RPMI7951 (cell line): ENCODE measurements around the gene RTN4RL1. TPM values are rescaled to one million over a fixed set of nuclear protein-coding genes. Genes with fewer than 3 reads are reported as not detected.

ENCODE experiments used
- DNase-seq: peaks from one replicate; pipeline ENCODE4 v3.0.0-alpha.2; 2012; ENCODE audit warnings: low read depth
- total RNA-seq: library from RNA; depleted of rRNA; stranded (reverse); fragments of >200 nt; shearing (Covaris generic); gene quantifications from 2 replicates; pipeline ENCODE4 v1.2.3, GENCODE V29; 2014

The RTN4RL1 gene
- total RNA-seq, 1 experiment from 2014 or later: 7.6 TPM

DNA sequence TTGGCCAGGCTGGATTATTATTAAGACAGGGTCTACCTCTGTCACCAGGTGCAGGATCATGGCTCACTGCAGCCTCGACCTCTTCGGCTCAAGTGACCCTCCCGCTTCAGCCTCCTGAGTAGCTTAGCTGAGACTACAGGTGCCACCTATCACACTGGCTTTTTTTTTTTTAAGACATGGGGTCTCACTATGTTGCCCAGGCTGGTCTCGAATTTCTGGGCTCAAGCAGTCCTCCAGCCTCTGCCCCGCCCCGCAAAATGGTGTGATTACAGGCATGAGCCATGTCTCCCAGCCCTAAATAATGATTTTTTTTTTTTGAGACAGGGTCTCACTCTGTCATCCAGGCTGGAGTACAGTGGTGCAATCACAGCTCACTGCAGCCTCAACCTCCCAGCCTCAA, 22.5 kb upstream of the RTN4RL1 start:
- no peak for DNase-seq

GRCh38 chr17:2044263-2044894, 19.2 kb upstream of the RTN4RL1 start:
- no peak for DNase-seq

DNA sequence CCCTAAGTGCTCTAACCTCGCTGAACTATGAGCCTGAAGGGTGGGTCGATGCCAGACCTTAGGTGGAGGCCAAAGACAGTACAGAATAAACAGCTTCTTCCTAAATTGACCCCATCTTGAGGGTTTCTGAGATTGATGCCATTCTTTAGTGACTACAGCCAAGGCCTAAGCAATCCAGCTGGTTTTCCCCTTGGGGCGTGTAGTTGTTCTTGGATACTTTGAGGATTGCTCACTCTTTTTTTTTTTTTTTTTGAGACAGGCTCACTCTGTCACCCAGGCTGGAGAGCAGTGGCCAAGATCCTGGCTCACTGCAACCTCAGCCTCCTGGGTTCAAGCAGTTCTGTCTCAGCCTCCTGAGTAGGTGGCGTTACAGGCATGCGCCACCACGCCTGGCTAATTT, 18.7 kb upstream of the RTN4RL1 start:
- DNase-seq: peak; percentile 75

GRCh38 chr17:2042933-2043332, 17.8 kb upstream of the RTN4RL1 start:
- DNase-seq: no peak

GRCh38 chr17:2042390-2042847, 17.3 kb upstream of the RTN4RL1 start:
- no peak for DNase-seq

- peak; percentile 90 for DNase-seq
Measured at GRCh38 chr17:2041561-2042389, 16.6 kb upstream of the RTN4RL1 start, which contains the start of gene OVCA2. Gene OVCA2 (plus strand): TSS chr17:2042022. CDS start chr17:2042048, 26 bp downstream.

GRCh38 chr17:2040942-2041560, 15.9 kb upstream of the RTN4RL1 start:
- DNase-seq: peak; percentile 60

DNA sequence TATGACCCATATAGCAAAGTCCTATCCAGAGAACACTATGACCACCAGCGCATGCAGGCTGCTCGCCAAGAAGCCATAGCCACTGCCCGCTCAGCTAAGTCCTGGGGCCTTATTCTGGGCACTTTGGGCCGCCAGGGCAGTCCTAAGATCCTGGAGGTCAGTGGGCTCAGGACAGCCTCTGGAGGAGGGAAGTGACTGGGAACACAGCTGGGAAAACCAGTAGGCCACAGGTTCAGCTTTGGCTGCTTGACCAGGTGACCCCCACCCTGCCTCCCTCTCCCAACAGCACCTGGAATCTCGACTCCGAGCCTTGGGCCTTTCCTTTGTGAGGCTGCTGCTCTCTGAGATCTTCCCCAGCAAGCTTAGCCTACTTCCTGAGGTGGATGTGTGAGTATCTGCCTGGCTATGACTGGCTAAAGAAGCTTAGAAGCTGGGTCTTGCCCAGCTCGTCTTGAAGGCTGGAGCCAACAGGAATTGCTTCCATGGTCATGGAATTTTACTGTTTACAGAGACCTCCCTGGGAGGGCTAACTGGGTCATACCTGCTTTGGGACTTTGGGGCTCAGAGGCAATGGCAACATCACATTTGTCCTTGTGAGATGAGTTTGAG, 15.2 kb upstream of the RTN4RL1 start:
- no peak for DNase-seq

GRCh38 chr17:2037155-2037554, 12.0 kb upstream of the RTN4RL1 start:
- no peak for DNase-seq

DNA sequence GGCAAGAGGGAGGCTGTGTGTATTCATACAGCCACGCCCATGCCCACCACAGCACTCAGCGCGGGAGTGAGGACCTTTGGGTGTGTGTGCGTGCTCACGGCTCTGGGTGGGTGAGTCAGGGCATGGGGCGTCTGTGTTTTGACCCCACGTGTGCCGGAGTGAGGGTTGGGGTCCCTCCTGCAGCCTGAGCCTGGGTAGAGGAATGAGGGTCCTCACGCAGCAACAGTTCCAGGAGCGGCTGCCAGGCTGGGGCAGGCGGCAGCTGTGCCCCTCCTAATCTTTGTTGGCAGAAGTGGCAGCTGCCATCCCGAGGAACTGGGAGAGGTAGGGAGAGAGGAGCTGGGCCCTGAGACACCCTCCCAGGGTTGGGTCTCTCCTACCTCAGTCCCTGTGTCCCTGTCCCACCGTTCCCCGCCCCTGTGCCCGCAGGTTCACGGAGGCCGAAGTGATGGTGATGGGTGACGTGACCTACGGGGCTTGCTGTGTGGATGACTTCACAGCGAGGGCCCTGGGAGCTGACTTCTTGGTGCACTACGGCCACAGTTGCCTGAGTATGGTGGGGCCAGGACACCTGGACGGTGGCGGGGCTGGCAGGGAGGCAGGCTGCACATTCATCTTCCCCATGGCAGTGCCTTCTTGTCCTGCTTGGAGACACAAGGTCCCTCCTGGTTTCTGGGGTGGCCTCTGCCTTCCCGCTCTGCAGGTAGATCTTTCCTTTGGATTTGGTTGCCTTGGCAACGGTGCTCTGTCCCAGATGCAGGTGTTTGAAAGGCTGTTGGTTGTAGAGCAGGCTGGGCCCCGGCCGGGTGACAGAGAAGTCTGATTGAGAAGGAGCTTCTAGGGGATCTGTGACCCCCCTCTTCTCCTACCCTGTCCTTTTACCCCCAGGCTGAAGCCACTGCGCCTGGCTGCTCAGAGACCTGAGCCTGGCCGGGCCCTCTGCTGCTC, 10.7 kb upstream of the RTN4RL1 start:
- no peak for DNase-seq

GRCh38 chr17:2034806-2035540, 9.8 kb upstream of the RTN4RL1 start:
- no peak for DNase-seq

- DNase-seq: no peak
Measured at GRCh38 chr17:2034157-2034556, 9.0 kb upstream of the RTN4RL1 start.

GRCh38 chr17:2033153-2033552, 8.0 kb upstream of the RTN4RL1 start:
- DNase-seq: no peak

GRCh38 chr17:2030779-2031163, 5.6 kb upstream of the RTN4RL1 start:
- no peak for DNase-seq

DNA sequence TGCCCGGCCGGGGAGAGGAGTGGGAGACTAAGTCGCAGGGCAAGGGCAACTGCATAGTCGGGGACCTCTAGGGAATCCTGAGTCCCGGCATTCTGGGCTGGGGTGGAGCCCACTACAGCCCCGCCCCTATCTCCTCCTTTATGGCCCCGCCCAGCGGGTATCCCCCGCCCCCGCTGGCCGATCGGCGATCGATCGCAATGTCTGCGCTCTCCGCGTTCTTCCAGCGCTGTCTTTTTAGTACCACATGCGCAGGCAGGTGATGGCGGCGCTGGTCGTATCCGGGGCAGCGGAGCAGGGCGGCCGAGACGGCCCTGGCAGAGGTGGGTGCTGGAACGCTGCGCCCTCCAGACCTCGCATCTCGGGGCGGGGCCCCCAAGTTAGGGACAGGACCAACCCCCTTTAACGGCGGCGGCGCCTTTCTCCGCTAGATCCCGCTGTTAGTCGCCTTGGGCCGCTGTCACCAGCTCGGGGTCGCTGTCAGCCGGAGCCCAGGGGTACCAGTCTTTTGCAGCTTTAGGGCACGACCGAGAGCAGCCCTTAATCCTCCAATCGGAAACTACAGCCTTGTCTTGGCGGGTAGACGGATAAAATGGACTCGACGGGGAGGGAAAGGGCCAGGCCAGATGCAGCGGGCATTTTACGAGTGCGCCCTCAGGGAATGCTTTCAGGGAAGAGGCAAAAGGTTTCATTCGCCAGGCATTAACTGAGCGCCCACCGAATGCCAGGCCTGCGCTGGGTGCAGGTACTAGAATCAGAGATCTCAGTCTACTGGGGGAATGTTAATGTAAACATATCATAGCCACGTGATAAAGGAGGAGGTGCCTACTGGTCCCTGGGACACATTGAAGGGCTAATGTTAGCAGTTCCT, 5.0 kb upstream of the RTN4RL1 start, which contains the start of gene DPH1:
Gene DPH1, plus strand, starts transcription at position 243 of the 868 bp plus-strand sequence. Its CDS starts 17 bp downstream, at position 260.
- peak; percentile 87 for DNase-seq

- DNase-seq: no peak
Measured at GRCh38 chr17:2028737-2029136, 3.6 kb upstream of the RTN4RL1 start.

DNA sequence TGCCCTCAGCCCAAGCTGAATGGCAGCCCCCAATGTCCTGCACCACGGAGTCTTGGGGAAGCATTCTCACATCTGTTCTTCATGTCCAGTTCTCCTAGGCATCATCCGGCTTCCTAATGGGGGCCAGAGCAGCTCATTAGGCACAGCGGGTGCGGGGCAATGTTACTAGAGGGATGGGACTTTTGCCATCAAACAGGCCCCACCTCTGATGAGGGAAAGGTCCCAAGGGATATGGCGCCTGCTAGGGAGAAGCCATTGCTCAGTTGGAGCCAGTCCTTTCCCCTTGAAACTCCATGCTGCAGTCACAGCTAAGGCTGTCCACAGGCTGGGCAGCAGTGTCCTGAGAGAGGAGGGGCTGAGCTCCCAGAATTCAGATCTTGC, 3.1 kb upstream of the RTN4RL1 start:
- no peak for DNase-seq

DNA sequence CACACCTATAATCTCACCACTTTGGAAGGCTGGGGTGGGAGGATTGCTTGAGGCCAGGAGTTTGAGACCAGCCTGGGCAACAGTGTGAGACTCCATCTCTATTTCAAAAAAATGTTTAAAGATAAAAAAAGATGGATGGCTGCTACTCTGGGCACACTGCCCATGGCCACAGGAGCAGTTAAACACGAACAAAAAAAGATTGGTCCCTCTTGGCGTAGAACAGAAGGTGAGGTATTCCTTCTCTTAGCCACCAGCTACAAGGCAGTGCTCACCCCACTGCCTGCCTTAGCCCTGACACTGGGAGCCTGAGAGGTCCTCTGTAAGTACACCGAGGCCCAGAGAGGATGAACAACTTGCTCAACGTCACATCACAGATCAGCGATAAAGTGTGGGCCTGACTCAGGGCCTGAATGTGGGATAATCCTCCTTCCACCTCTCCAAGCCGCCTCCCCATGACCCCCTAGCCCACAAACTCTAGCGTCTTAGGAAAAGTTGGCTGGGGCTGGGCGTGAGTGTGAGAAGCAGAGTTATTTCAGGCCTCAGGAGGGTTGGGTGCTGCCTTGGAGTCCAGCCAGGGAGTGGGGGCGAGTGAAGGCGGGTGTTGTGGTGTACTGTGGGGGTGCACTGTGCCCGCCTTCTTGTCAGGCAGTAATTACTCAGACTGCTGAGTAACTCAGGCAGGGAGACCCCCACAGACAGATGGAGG, 2.5 kb upstream of the RTN4RL1 start:
- no peak for DNase-seq
